ENCODE measurements around the gene ZNF267. TPM values are rescaled to one million over a fixed set of nuclear protein-coding genes. Genes with fewer than 3 reads are reported as not detected.

ZNF267 gene
- total RNA-seq, 1 experiment from 2014 or later, result 30.9 TPM

- Histone ChIP-seq H3K9ac (ENCODE audit: low read length) (peak overlapping the region; percentile 99), H2AFZ (ENCODE audit: low read length) (no peak overlapping the region), H3K27ac (ENCODE audit: low read length) (peak overlapping the region; percentile 91), H3K9me2 (replicated peaks; ENCODE audit: insufficient read depth, low read length) (no peaks in the 10 kb centered on the region), H3K36me3 (ENCODE audit: insufficient read depth, low read length) (peaks cover 56% of the 10 kb centered on the region), H4K20me1 (ENCODE audit: insufficient read depth, low read depth, low read length) (no peaks in the 10 kb centered on the region; the same call in 1 of the 2 replicates), H3K9me3 (ENCODE audit: low read length) (peaks cover 37% of the 10 kb centered on the region), H3K4me1 (ENCODE audit: low read length) (peaks cover 21% of the 10 kb centered on the region), H3K79me2 (ENCODE audit: low read length) (peaks cover 67% of the 10 kb centered on the region), H3K4me3 (ENCODE audit: low read length) (peak overlapping the region; percentile 96), H3K27me3 (ENCODE audit: low read length) (no peaks in the 10 kb centered on the region), H3K4me2 (ENCODE audit: low read depth, low read length, poor library complexity, severe bottlenecking) (peak overlapping the region; percentile 67)
- peak; percentile 85 for DNase-seq
These were observed 1.7 kb downstream of the ZNF267 start for GRCh38 chr16:31875112-31875803.

GRCh38 chr16:31875928-31876547 lies 2.4 kb downstream of the ZNF267 start:
- H3K9me3 ChIP-seq (ENCODE audit: low read length), result peaks cover 40% of the 10 kb centered on the region
- H3K9ac ChIP-seq (ENCODE audit: low read length), result no peak overlapping the region
- H3K4me1 ChIP-seq (ENCODE audit: low read length), result peaks cover 17% of the 10 kb centered on the region
- peaks cover 75% of the 10 kb centered on the region for H3K79me2 ChIP-seq (ENCODE audit: low read length)
- no peak for DNase-seq
- H3K4me2 ChIP-seq (ENCODE audit: low read depth, low read length, poor library complexity, severe bottlenecking), result no peak overlapping the region
- H2AFZ ChIP-seq (ENCODE audit: low read length), result no peak overlapping the region
- H3K36me3 ChIP-seq (ENCODE audit: insufficient read depth, low read length), result peaks cover 62% of the 10 kb centered on the region
- H3K27ac ChIP-seq (ENCODE audit: low read length), result peak overlapping the region; percentile 91; the same call in 1 of the 2 replicates
- 0 out of 2 replicates have a peak overlapping the region, but pooled peaks have one; percentile 96 for H3K4me3 ChIP-seq (ENCODE audit: low read length)
- H3K9me2 ChIP-seq (replicated peaks; ENCODE audit: insufficient read depth, low read length), result no peaks in the 10 kb centered on the region
- H3K27me3 ChIP-seq (ENCODE audit: low read length), result no peaks in the 10 kb centered on the region
- no peaks in the 10 kb centered on the region; the same call in 1 of the 2 replicates for H4K20me1 ChIP-seq (ENCODE audit: insufficient read depth, low read depth, low read length)

- Histone ChIP-seq H4K20me1 (ENCODE audit: insufficient read depth, low read depth, low read length) (peaks cover 4% of the 10 kb centered on the region; the same call in 1 of the 2 replicates), H3K9ac (ENCODE audit: low read length) (no peak overlapping the region), H3K9me3 (ENCODE audit: low read length) (peaks cover 42% of the 10 kb centered on the region), H3K4me3 (ENCODE audit: low read length) (no peak overlapping the region), H3K36me3 (ENCODE audit: insufficient read depth, low read length) (peaks cover 73% of the 10 kb centered on the region), H3K4me2 (ENCODE audit: low read depth, low read length, poor library complexity, severe bottlenecking) (no peak overlapping the region), H3K4me1 (ENCODE audit: low read length) (peaks cover 17% of the 10 kb centered on the region), H3K9me2 (replicated peaks; ENCODE audit: insufficient read depth, low read length) (no peaks in the 10 kb centered on the region), H3K27ac (ENCODE audit: low read length) (no peak overlapping the region), H3K79me2 (ENCODE audit: low read length) (peaks cover 86% of the 10 kb centered on the region), H3K27me3 (ENCODE audit: low read length) (no peaks in the 10 kb centered on the region), H2AFZ (ENCODE audit: low read length) (no peak overlapping the region)
- no peak for DNase-seq
These were observed 3.6 kb downstream of the ZNF267 start for GRCh38 chr16:31876951-31877828.

- H3K9ac ChIP-seq (ENCODE audit: low read length), result no peak overlapping the region
- peaks cover 81% of the 10 kb centered on the region for H3K36me3 ChIP-seq (ENCODE audit: insufficient read depth, low read length)
- H3K27me3 ChIP-seq (ENCODE audit: low read length), result no peaks in the 10 kb centered on the region
- no peak for DNase-seq
- peaks cover 17% of the 10 kb centered on the region for H3K4me1 ChIP-seq (ENCODE audit: low read length)
- H4K20me1 ChIP-seq (ENCODE audit: insufficient read depth, low read depth, low read length), result peaks cover 7% of the 10 kb centered on the region; the same call in 1 of the 2 replicates
- H3K9me3 ChIP-seq (ENCODE audit: low read length), result peaks cover 49% of the 10 kb centered on the region
- H3K4me2 ChIP-seq (ENCODE audit: low read depth, low read length, poor library complexity, severe bottlenecking), result no peak overlapping the region
- peaks cover 95% of the 10 kb centered on the region for H3K79me2 ChIP-seq (ENCODE audit: low read length)
- no peak overlapping the region for H2AFZ ChIP-seq (ENCODE audit: low read length)
- no peak overlapping the region for H3K4me3 ChIP-seq (ENCODE audit: low read length)
- no peaks in the 10 kb centered on the region for H3K9me2 ChIP-seq (replicated peaks; ENCODE audit: insufficient read depth, low read length)
- no peak overlapping the region for H3K27ac ChIP-seq (ENCODE audit: low read length)
These were observed 4.5 kb downstream of the ZNF267 start for GRCh38 chr16:31877876-31878642.

- Histone ChIP-seq H3K9me2 (replicated peaks; ENCODE audit: insufficient read depth, low read length) (no peaks in the 10 kb centered on the region), H3K4me2 (ENCODE audit: low read depth, low read length, poor library complexity, severe bottlenecking) (no peak overlapping the region), H3K36me3 (ENCODE audit: insufficient read depth, low read length) (peaks cover 95% of the 10 kb centered on the region), H3K9me3 (ENCODE audit: low read length) (peaks cover 61% of the 10 kb centered on the region), H3K4me3 (ENCODE audit: low read length) (no peak overlapping the region), H2AFZ (ENCODE audit: low read length) (no peak overlapping the region), H3K27me3 (ENCODE audit: low read length) (no peaks in the 10 kb centered on the region), H3K4me1 (ENCODE audit: low read length) (peaks cover 10% of the 10 kb centered on the region), H3K27ac (ENCODE audit: low read length) (no peak overlapping the region), H3K79me2 (ENCODE audit: low read length) (peaks cover 100% of the 10 kb centered on the region), H3K9ac (ENCODE audit: low read length) (no peak overlapping the region), H4K20me1 (ENCODE audit: insufficient read depth, low read depth, low read length) (peaks cover 7% of the 10 kb centered on the region; the same call in 1 of the 2 replicates)
- no peak for DNase-seq
These were observed 6.3 kb downstream of the ZNF267 start for GRCh38 chr16:31879937-31880321.

- no peak overlapping the region for H3K4me3 ChIP-seq (ENCODE audit: low read length)
- H3K79me2 ChIP-seq (ENCODE audit: low read length), result peaks cover 100% of the 10 kb centered on the region
These were observed 6.8 kb downstream of the ZNF267 start for GRCh38 chr16:31880322-31880979.

GRCh38 chr16:31886227-31886626 lies 12.6 kb downstream of the ZNF267 start:
- Histone ChIP-seq H4K20me1 (ENCODE audit: insufficient read depth, low read depth, low read length) (0 out of 2 replicates have a peak, but pooled peaks cover 7% of the 10 kb centered on the region), H3K4me3 (ENCODE audit: low read length) (no peak overlapping the region), H3K79me2 (ENCODE audit: low read length) (peaks cover 99% of the 10 kb centered on the region), H3K9ac (ENCODE audit: low read length) (no peak overlapping the region), H3K9me2 (replicated peaks; ENCODE audit: insufficient read depth, low read length) (no peaks in the 10 kb centered on the region), H3K9me3 (ENCODE audit: low read length) (peaks cover 61% of the 10 kb centered on the region), H2AFZ (ENCODE audit: low read length) (no peak overlapping the region), H3K27me3 (ENCODE audit: low read length) (no peaks in the 10 kb centered on the region), H3K36me3 (ENCODE audit: insufficient read depth, low read length) (peaks cover 96% of the 10 kb centered on the region), H3K27ac (ENCODE audit: low read length) (no peak overlapping the region), H3K4me2 (ENCODE audit: low read depth, low read length, poor library complexity, severe bottlenecking) (no peak overlapping the region), H3K4me1 (ENCODE audit: low read length) (no peaks in the 10 kb centered on the region)
- no peak for DNase-seq

More at GRCh38 chr16:31880322-31880979, 6.8 kb downstream of the ZNF267 start:
- peaks cover 5% of the 10 kb centered on the region for H3K4me1 ChIP-seq (ENCODE audit: low read length)
- H3K27ac ChIP-seq (ENCODE audit: low read length), result no peak overlapping the region
- H3K9ac ChIP-seq (ENCODE audit: low read length), result no peak overlapping the region
- no peak overlapping the region for H2AFZ ChIP-seq (ENCODE audit: low read length)
- H3K27me3 ChIP-seq (ENCODE audit: low read length), result no peaks in the 10 kb centered on the region
- DNase-seq, result no peak
- peaks cover 95% of the 10 kb centered on the region for H3K36me3 ChIP-seq (ENCODE audit: insufficient read depth, low read length)
- H3K9me2 ChIP-seq (replicated peaks; ENCODE audit: insufficient read depth, low read length), result no peaks in the 10 kb centered on the region
- H3K4me2 ChIP-seq (ENCODE audit: low read depth, low read length, poor library complexity, severe bottlenecking), result no peak overlapping the region
- peaks cover 60% of the 10 kb centered on the region for H3K9me3 ChIP-seq (ENCODE audit: low read length)
- H4K20me1 ChIP-seq (ENCODE audit: insufficient read depth, low read depth, low read length), result peaks cover 7% of the 10 kb centered on the region; the same call in 1 of the 2 replicates
